Vagina (tissue), 2 donors: ENCODE data around the gene RAB34.

Experiments used
- CTCF ChIP-seq, 3 experiments: fragments of 450-650 bp in 2 of 3; fragments of 200-600 bp in 1 of 3; sonication (generic) in 1 of 3; IDR thresholded peaks; one replicate each; pipeline ENCODE4 v1.5.1; 2017 to 2019; ENCODE audit warnings: antibody characterized with exemption in 3 of 3, mild to moderate bottlenecking in 2 of 3, moderate library complexity in 2 of 3
- POLR2A ChIP-seq, 2 donors: fragments of 450-650 bp; IDR thresholded peaks; one replicate each; pipeline ENCODE4 v1.6.1; 2017; ENCODE audit warnings: antibody characterized with exemption in 2 of 2, mild to moderate bottlenecking in 2 of 2, moderate library complexity in 2 of 2

- TF ChIP-seq POLR2A (IDR thresholded peaks at IDR 0.05) (no peak), CTCF (IDR thresholded peaks at IDR 0.05) (no peak)
These were observed 20.4 kb upstream of the RAB34 start for GRCh38 chr17:28737770-28738679.
